ENCODE data around the gene REEP2. TPM values are rescaled to one million over a fixed set of nuclear protein-coding genes. Genes with fewer than 3 reads are reported as not detected.

Gene REEP2
- total and polyA plus RNA-seq, 4 donors, result 0.08 to 0.28 (median 0.12) TPM; not detected in 1

GRCh38 chr5:138466125-138466899, 27.5 kb downstream of the REEP2 start:
- peak; percentile 55 for DNase-seq (ENCODE audit: low spot score)
- peak overlapping the region; percentile 22 to 58 for H3K27ac ChIP-seq (ENCODE audit: low read depth in 1 of 2, low read length in 2 of 2)
- no peaks in the 10 kb centered on the region for H3K27me3 ChIP-seq (ENCODE audit: control insufficient read depth in 4 of 4, insufficient read depth in 4 of 4, low read length in 3 of 4)
- TF ChIP-seq GABPA (IDR thresholded peaks at IDR 0.05 in 1 of 2, conservative IDR thresholded peaks at IDR 0.05 in 1 of 2), result peak in 1 of 2 donors; percentile 32
- peak in 1 of 2 donors; percentile 22 for TF ChIP-seq RAD21 (IDR thresholded peaks at IDR 0.05)
- peak in 1 of 2 donors; percentile 27 for TF ChIP-seq HNF4A (conservative IDR thresholded peaks at IDR 0.05)
- TF ChIP-seq FOXA2 (IDR thresholded peaks at IDR 0.05), result no peak
- no peak for TF ChIP-seq CTCF (IDR thresholded peaks at IDR 0.05; ENCODE audit: low read depth, low read length, missing input control)
- TF ChIP-seq NR2F2 (IDR thresholded peaks at IDR 0.05), result no peak
- TF ChIP-seq, protein P1, sequence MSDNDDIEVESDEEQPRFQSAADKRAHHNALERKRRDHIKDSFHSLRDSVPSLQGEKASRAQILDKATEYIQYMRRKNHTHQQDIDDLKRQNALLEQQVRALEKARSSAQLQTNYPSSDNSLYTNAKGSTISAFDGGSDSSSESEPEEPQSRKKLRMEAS (IDR thresholded peaks at IDR 0.05), result no peak
- TF ChIP-seq, protein P2, sequence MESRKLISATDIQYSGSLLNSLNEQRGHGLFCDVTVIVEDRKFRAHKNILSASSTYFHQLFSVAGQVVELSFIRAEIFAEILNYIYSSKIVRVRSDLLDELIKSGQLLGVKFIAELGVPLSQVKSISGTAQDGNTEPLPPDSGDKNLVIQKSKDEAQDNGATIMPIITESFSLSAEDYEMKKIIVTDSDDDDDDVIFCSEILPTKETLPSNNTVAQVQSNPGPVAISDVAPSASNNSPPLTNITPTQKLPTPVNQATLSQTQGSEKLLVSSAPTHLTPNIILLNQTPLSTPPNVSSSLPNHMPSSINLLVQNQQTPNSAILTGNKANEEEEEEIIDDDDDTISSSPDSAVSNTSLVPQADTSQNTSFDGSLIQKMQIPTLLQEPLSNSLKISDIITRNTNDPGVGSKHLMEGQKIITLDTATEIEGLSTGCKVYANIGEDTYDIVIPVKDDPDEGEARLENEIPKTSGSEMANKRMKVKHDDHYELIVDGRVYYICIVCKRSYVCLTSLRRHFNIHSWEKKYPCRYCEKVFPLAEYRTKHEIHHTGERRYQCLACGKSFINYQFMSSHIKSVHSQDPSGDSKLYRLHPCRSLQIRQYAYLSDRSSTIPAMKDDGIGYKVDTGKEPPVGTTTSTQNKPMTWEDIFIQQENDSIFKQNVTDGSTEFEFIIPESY (IDR thresholded peaks at IDR 0.05), result no peak
- TF ChIP-seq RXRA (IDR thresholded peaks at IDR 0.05), result peak in 1 of 2 donors; percentile 45
- TF ChIP-seq TAF1 (conservative IDR thresholded peaks at IDR 0.05), result peak; percentile 50
- peak; percentile 76 for TF ChIP-seq YY1 (IDR thresholded peaks at IDR 0.05)
- no peak for TF ChIP-seq JUND (IDR thresholded peaks at IDR 0.05)
- H3K4me1 ChIP-seq (ENCODE audit: control insufficient read depth in 4 of 4, insufficient read depth in 4 of 4, low read length in 3 of 4), result peaks cover 0 to 25% (median 12%) of the 10 kb centered on the region in 4 donors
- H3K4me3 ChIP-seq (ENCODE audit: low read depth in 1 of 3, low read length in 3 of 3), result peak overlapping the region; percentile 83 to 95 (median 92)
- H3K9me3 ChIP-seq (ENCODE audit: control insufficient read depth in 4 of 4, low read length in 3 of 4), result no peaks in the 10 kb centered on the region
- 14% methylated on average over 39 of the region's 39 CpGs for WGBS
- H3K36me3 ChIP-seq (ENCODE audit: control insufficient read depth in 4 of 4, insufficient read depth in 3 of 4, low read depth in 1 of 4, low read length in 3 of 4), result peaks cover 2 to 14% (median 13%) of the 10 kb centered on the region in 4 donors
- H3K9ac ChIP-seq (ENCODE audit: low read depth in 1 of 2, low read length in 2 of 2), result peak overlapping the region; percentile 41 to 84

DNA sequence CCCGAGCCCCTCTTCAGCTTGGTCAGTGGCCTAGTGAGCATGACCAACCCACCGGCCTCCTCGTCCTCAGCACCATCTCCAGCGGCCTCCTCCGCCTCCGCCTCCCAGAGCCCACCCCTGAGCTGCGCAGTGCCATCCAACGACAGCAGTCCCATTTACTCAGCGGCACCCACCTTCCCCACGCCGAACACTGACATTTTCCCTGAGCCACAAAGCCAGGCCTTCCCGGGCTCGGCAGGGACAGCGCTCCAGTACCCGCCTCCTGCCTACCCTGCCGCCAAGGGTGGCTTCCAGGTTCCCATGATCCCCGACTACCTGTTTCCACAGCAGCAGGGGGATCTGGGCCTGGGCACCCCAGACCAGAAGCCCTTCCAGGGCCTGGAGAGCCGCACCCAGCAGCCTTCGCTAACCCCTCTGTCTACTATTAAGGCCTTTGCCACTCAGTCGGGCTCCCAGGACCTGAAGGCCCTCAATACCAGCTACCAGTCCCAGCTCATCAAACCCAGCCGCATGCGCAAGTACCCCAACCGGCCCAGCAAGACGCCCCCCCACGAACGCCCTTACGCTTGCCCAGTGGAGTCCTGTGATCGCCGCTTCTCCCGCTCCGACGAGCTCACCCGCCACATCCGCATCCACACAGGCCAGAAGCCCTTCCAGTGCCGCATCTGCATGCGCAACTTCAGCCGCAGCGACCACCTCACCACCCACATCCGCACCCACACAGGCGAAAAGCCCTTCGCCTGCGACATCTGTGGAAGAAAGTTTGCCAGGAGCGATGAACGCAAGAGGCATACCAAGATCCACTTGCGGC, 28.2 kb downstream of the REEP2 start:
- peak overlapping the region; percentile 83 to 95 (median 92) for H3K4me3 ChIP-seq (ENCODE audit: low read depth in 1 of 3, low read length in 3 of 3)
- peaks cover 2 to 14% (median 13%) of the 10 kb centered on the region in 4 donors for H3K36me3 ChIP-seq (ENCODE audit: control insufficient read depth in 4 of 4, insufficient read depth in 3 of 4, low read depth in 1 of 4, low read length in 3 of 4)
- H3K27me3 ChIP-seq (ENCODE audit: control insufficient read depth in 4 of 4, insufficient read depth in 4 of 4, low read length in 3 of 4), result no peaks in the 10 kb centered on the region
- no peaks in the 10 kb centered on the region for H3K9me3 ChIP-seq (ENCODE audit: control insufficient read depth in 4 of 4, low read length in 3 of 4)
- no peak for DNase-seq (ENCODE audit: low spot score)
- peaks cover 0 to 25% (median 12%) of the 10 kb centered on the region in 4 donors for H3K4me1 ChIP-seq (ENCODE audit: control insufficient read depth in 4 of 4, insufficient read depth in 4 of 4, low read length in 3 of 4)
- H3K9ac ChIP-seq (ENCODE audit: low read depth in 1 of 2, low read length in 2 of 2), result peak overlapping the region; percentile 41 to 84
- H3K27ac ChIP-seq (ENCODE audit: low read depth in 1 of 2, low read length in 2 of 2), result peak overlapping the region in 1 of 2 donors; percentile 33
- WGBS, result 92% methylated on average over 45 of the region's 45 CpGs
- peak; percentile 18 for TF ChIP-seq ATF3 (IDR thresholded peaks at IDR 0.05)
- TF ChIP-seq NR2F2 (IDR thresholded peaks at IDR 0.05), result no peak

All from liver (tissue), 9 donors.